CD4-positive, alpha-beta T cell (primary cell): Measurements from ENCODE around the gene TAC3. TPM values are rescaled to one million over a fixed set of nuclear protein-coding genes. Genes with fewer than 3 reads are reported as not detected.
"Not testable (repeated sequence)": the region's sequence is repeated elsewhere in the genome, so short reads cannot be mapped to it uniquely, and the experiment has no call there.

Source experiments
- ATAC-seq: fragments of 200-7000 bp; cut with Tn5 transposase; one replicate; pipeline ENCODE4 v1.10.0; 2022; ENCODE audit warnings: mild to moderate bottlenecking; ENCODE audit not compliant: poor library complexity
- CTCF ChIA-PET: fragments of 350-600 bp; sonication (Branson Sonifier 250); formaldehyde crosslinking; loops from one replicate; lab custom pipeline; 2021; ENCODE audit warnings: antibody characterized with exemption, inconsistent platforms; lab: Charles Lee
- POLR2A ChIA-PET: fragments of 350-600 bp; sonication (Branson Sonifier 250); formaldehyde crosslinking; loops from one replicate; lab custom pipeline; 2021; ENCODE audit warnings: antibody characterized with exemption, inconsistent platforms; lab: Charles Lee
- DNase-seq, 14 experiments: peaks; one replicate each; pipeline ENCODE4 v3.0.0-alpha.2; 2013 to 2020; ENCODE audit warnings: mixed read lengths in 2 of 14
- H3K27ac ChIP-seq, 2 donors: one replicate each; pipeline versions ENCODE4 v1.5.1 to v1.7.0; 2013; ENCODE audit warnings: low read length in 2 of 2, low read depth in 1 of 2, mild to moderate bottlenecking in 1 of 2
- H3K27me3 ChIP-seq, 2 experiments: 1 replicate in 1 of 2; 2 replicates in 1 of 2; pipeline versions ENCODE4 v1.6.1 to v1.7.0; 2013; ENCODE audit warnings: low read length in 2 of 2, control low read depth in 1 of 2, mild to moderate bottlenecking in 1 of 2, moderate library complexity in 1 of 2; ENCODE audit not compliant: insufficient read depth in 2 of 2, control insufficient read depth in 1 of 2
- H3K36me3 ChIP-seq: one replicate; pipeline ENCODE4 v1.6.1; 2013; ENCODE audit warnings: low read length, control low read depth; ENCODE audit not compliant: insufficient read depth
- H3K4me1 ChIP-seq: one replicate; pipeline ENCODE4 v1.6.1; 2013; ENCODE audit warnings: low read length, control low read depth; ENCODE audit not compliant: insufficient read depth
- H3K4me3 ChIP-seq: one replicate; pipeline ENCODE4 v1.5.1; 2013; ENCODE audit warnings: mild to moderate bottlenecking, low read length, moderate library complexity
- H3K9me3 ChIP-seq, 2 experiments: 1 replicate in 1 of 2; 2 replicates in 1 of 2; pipeline versions ENCODE4 v1.6.1 to v1.7.0; 2013; ENCODE audit warnings: low read length in 2 of 2, mild to moderate bottlenecking in 2 of 2, control low read depth in 1 of 2, moderate library complexity in 1 of 2; ENCODE audit not compliant: control insufficient read depth in 1 of 2, insufficient read depth in 1 of 2
- H3K27ac Mint-ChIP-seq: one replicate; pipeline ENCODE4 v1.8.0; 2020; ENCODE audit warnings: mixed read lengths
- H3K27me3 Mint-ChIP-seq: one replicate; pipeline ENCODE4 v1.8.0; 2021; ENCODE audit warnings: mixed read lengths
- H3K36me3 Mint-ChIP-seq: one replicate; pipeline ENCODE4 v1.8.0; 2021; ENCODE audit warnings: low read depth, mixed read lengths
- H3K4me1 Mint-ChIP-seq: one replicate; pipeline ENCODE4 v1.8.0; 2021; ENCODE audit warnings: low read depth, mixed read lengths
- H3K4me3 Mint-ChIP-seq: one replicate; pipeline ENCODE4 v1.8.0; 2020; ENCODE audit warnings: mild to moderate bottlenecking, mixed read lengths
- H3K9me3 Mint-ChIP-seq: one replicate; pipeline ENCODE4 v1.8.0; 2020; ENCODE audit warnings: mixed read lengths
- CTCF ChIP-seq: fragments of 200-600 bp; IDR thresholded peaks from one replicate; pipeline ENCODE4 v1.8.0; 2022; ENCODE audit warnings: antibody characterized with exemption, mild to moderate bottlenecking
- intact Hi-C, 2 experiments: fragments of 100-400 bp; cut with DNase I in 1 of 2; cut with micrococcal nuclease in 1 of 2; formaldehyde crosslinking; loops; one replicate each; pipeline versions ENCODE4 v1.15.1 to v1.9.0; 2023 to 2025; cut with DNase I, micrococcal nuclease
- total RNA-seq, 174 experiments: library from RNA in 2 of 174; stranded (reverse) in 2 of 174; gene quantifications; one replicate each; pipeline ENCODE4 v1.2.3 and lab custom pipeline; 2021 to 2026

TAC3 gene
- total RNA-seq, 2 experiments from 2014 or later: not detected

- intact Hi-C loops: no loop called here
- no peak for DNase-seq
- POLR2A ChIA-PET: no interaction called here
Measured at GRCh38 chr12:56983386-56983785, 32.9 kb downstream of the TAC3 start.

GRCh38 chr12:56982578-56983236, 33.6 kb downstream of the TAC3 start:
- H3K27me3 ChIP-seq, ATAC-seq, H3K27me3 Mint-ChIP-seq, intact Hi-C loops, H3K9me3 Mint-ChIP-seq, H3K27ac Mint-ChIP-seq, DNase-seq, H3K9me3 ChIP-seq, H3K4me1 Mint-ChIP-seq, H3K4me3 Mint-ChIP-seq, CTCF ChIA-PET, H3K36me3 ChIP-seq, POLR2A ChIA-PET, H3K4me1 ChIP-seq, H3K27ac ChIP-seq, H3K36me3 Mint-ChIP-seq, H3K4me3 ChIP-seq: not testable (repeated sequence)

More at GRCh38 chr12:56983386-56983785, 32.9 kb downstream of the TAC3 start:
- H3K27ac Mint-ChIP-seq: no peak overlapping the region
- no peak for ATAC-seq
- no peak for TF ChIP-seq CTCF
- CTCF ChIA-PET: no interaction called here
- H3K4me3 Mint-ChIP-seq: no peak overlapping the region
- H3K4me1 Mint-ChIP-seq: peaks cover 7% of the 10 kb centered on the region
- Histone ChIP-seq H3K27ac (no peak overlapping the region), H3K4me1 (peaks cover 7% of the 10 kb centered on the region), H3K36me3 (no peaks in the 10 kb centered on the region), H3K4me3 (no peak overlapping the region), H3K9me3 (no peaks in the 10 kb centered on the region), H3K27me3 (no peaks in the 10 kb centered on the region)
- H3K27me3 Mint-ChIP-seq: no peaks in the 10 kb centered on the region
- H3K36me3 Mint-ChIP-seq: no peaks in the 10 kb centered on the region
- H3K9me3 Mint-ChIP-seq: no peaks in the 10 kb centered on the region

GRCh38 chr12:56980941-56981530, 35.3 kb downstream of the TAC3 start:
- intact Hi-C loops: no loop called here
- no peaks in the 10 kb centered on the region for H3K27me3 ChIP-seq
- DNase-seq: no peak
- H3K36me3 ChIP-seq: no peaks in the 10 kb centered on the region
- H3K36me3 Mint-ChIP-seq: no peaks in the 10 kb centered on the region
- no peaks in the 10 kb centered on the region for H3K9me3 ChIP-seq
- H3K4me3 ChIP-seq: no peak overlapping the region
- ATAC-seq: no peak
- H3K27ac Mint-ChIP-seq: no peak overlapping the region
- ChIA-PET CTCF (no interaction called here), POLR2A (no interaction called here)
- H3K27me3 Mint-ChIP-seq: no peaks in the 10 kb centered on the region
- no peak overlapping the region for H3K4me3 Mint-ChIP-seq
- no peak overlapping the region for H3K27ac ChIP-seq
- no peaks in the 10 kb centered on the region for H3K4me1 Mint-ChIP-seq
- no peak for TF ChIP-seq CTCF
- H3K9me3 Mint-ChIP-seq: no peaks in the 10 kb centered on the region
- no peaks in the 10 kb centered on the region for H3K4me1 ChIP-seq
